ENCODE data around the gene ACP7.

DNA sequence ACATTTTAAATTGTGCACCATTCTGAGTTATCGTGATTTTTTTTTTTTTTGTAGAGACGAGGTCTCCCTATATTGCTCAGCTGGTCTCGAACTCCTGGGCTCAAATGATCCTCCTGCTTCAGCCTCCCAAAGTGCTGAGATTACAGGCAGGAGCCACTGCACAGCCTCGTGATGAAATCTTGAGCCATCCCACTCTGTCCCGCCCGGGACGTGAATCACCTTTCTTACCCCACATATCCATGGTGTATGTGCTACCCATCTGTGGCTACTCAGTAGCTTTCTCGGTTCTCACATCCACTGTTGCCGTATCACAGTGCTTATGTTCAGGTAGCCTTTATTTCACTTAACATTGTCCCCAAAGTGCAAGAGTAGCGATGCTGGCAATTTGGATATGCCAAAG is 67.9 kb downstream of the ACP7 start:
- TF ChIP-seq, protein P1, sequence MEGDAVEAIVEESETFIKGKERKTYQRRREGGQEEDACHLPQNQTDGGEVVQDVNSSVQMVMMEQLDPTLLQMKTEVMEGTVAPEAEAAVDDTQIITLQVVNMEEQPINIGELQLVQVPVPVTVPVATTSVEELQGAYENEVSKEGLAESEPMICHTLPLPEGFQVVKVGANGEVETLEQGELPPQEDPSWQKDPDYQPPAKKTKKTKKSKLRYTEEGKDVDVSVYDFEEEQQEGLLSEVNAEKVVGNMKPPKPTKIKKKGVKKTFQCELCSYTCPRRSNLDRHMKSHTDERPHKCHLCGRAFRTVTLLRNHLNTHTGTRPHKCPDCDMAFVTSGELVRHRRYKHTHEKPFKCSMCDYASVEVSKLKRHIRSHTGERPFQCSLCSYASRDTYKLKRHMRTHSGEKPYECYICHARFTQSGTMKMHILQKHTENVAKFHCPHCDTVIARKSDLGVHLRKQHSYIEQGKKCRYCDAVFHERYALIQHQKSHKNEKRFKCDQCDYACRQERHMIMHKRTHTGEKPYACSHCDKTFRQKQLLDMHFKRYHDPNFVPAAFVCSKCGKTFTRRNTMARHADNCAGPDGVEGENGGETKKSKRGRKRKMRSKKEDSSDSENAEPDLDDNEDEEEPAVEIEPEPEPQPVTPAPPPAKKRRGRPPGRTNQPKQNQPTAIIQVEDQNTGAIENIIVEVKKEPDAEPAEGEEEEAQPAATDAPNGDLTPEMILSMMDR (conservative IDR thresholded peaks at IDR 0.05 in 1 of 2, IDR thresholded peaks at IDR 0.05 in 1 of 2; ENCODE audit: extremely low read depth in 1 of 2, insufficient read depth in 1 of 2, low read depth in 1 of 2, low read length in 2 of 2) = no peak
- TF ChIP-seq EZH2 (IDR thresholded peaks at IDR 0.05; ENCODE audit: borderline replicate concordance, low read length) = no peak
